H7 (cell line): Measurements from ENCODE around the gene SPAG16. TPM values are rescaled to one million over a fixed set of nuclear protein-coding genes. Genes with fewer than 3 reads are reported as not detected.
"Not testable (repeated sequence)": the region's sequence is repeated elsewhere in the genome, so short reads cannot be mapped to it uniquely, and the experiment has no call there.

Experiments used
- DNase-seq: peaks from one replicate; pipeline ENCODE4 v3.0.0; 2012
- H3K27me3 ChIP-seq: 2 replicates; pipeline ENCODE4 v1.6.0; 2011; ENCODE audit warnings: mild to moderate bottlenecking, low read length; ENCODE audit not compliant: control insufficient read depth, insufficient read depth
- H3K36me3 ChIP-seq: replicated peaks from 2 replicates; pipeline ENCODE4 v1.5.1; 2011; ENCODE audit warnings: low read length; ENCODE audit not compliant: control insufficient read depth, insufficient read depth
- H3K4me3 ChIP-seq: 2 replicates; pipeline ENCODE4 v1.5.1; 2011; ENCODE audit warnings: low read depth, mild to moderate bottlenecking, control low read depth, low read length, moderate library complexity; ENCODE audit not compliant: insufficient read depth
- total RNA-seq: library from RNA; depleted of rRNA; stranded (reverse); fragments of >200 nt; shearing (Covaris generic); gene quantifications from 2 replicates; pipeline ENCODE4 v1.2.3, GENCODE V29; 2014

SPAG16 gene
- total RNA-seq, 1 experiment from 2014 or later, result 17.2 TPM

GRCh38 chr2:213710164-213710563, 425.9 kb downstream of the SPAG16 start:
- Histone ChIP-seq H3K4me3 (no peak overlapping the region), H3K27me3 (no peaks in the 10 kb centered on the region), H3K36me3 (no peaks in the 10 kb centered on the region)
- DNase-seq, result no peak

- not testable (repeated sequence) for H3K4me3 ChIP-seq, H3K36me3 ChIP-seq, H3K27me3 ChIP-seq, DNase-seq
Measured at GRCh38 chr2:213718411-213718810, 434.1 kb downstream of the SPAG16 start.

- Histone ChIP-seq H3K27me3 (no peaks in the 10 kb centered on the region), H3K36me3 (no peaks in the 10 kb centered on the region), H3K4me3 (no peak overlapping the region)
- DNase-seq, result no peak
Measured at GRCh38 chr2:213722565-213722964, 438.3 kb downstream of the SPAG16 start.

GRCh38 chr2:213723041-213723560, 438.8 kb downstream of the SPAG16 start:
- Histone ChIP-seq H3K27me3 (no peaks in the 10 kb centered on the region), H3K4me3 (no peak overlapping the region)
- peak; percentile 9 for DNase-seq

GRCh38 chr2:213723707-213724106, 439.4 kb downstream of the SPAG16 start:
- DNase-seq, result no peak
- H3K36me3 ChIP-seq, result no peaks in the 10 kb centered on the region
- H3K27me3 ChIP-seq, result no peaks in the 10 kb centered on the region
- H3K4me3 ChIP-seq, result no peak overlapping the region

More at GRCh38 chr2:213723041-213723560, 438.8 kb downstream of the SPAG16 start:
- H3K36me3 ChIP-seq, result no peaks in the 10 kb centered on the region

GRCh38 chr2:213726101-213726500, 441.8 kb downstream of the SPAG16 start:
- Histone ChIP-seq H3K4me3 (no peak overlapping the region), H3K27me3 (no peaks in the 10 kb centered on the region), H3K36me3 (no peaks in the 10 kb centered on the region)
- DNase-seq, result peak; percentile 12

- Histone ChIP-seq H3K4me3 (no peak overlapping the region), H3K36me3 (no peaks in the 10 kb centered on the region), H3K27me3 (no peaks in the 10 kb centered on the region)
- DNase-seq, result no peak
Measured at GRCh38 chr2:213733893-213734292, 449.6 kb downstream of the SPAG16 start.

GRCh38 chr2:213740453-213740852, 456.2 kb downstream of the SPAG16 start:
- Histone ChIP-seq H3K27me3 (no peaks in the 10 kb centered on the region), H3K36me3 (no peaks in the 10 kb centered on the region), H3K4me3 (no peak overlapping the region)
- DNase-seq, result no peak

- no peaks in the 10 kb centered on the region for H3K27me3 ChIP-seq
- H3K4me3 ChIP-seq, result no peak overlapping the region
- H3K36me3 ChIP-seq, result no peaks in the 10 kb centered on the region
- no peak for DNase-seq
Measured at GRCh38 chr2:213751446-213751845, 467.2 kb downstream of the SPAG16 start.

- DNase-seq, result no peak
- H3K36me3 ChIP-seq, result no peaks in the 10 kb centered on the region
- H3K27me3 ChIP-seq, result no peaks in the 10 kb centered on the region
- H3K4me3 ChIP-seq, result no peak overlapping the region
Measured at GRCh38 chr2:213752575-213752974, 468.3 kb downstream of the SPAG16 start.

- no peaks in the 10 kb centered on the region for H3K27me3 ChIP-seq
Measured at GRCh38 chr2:213757525-213757924, 473.3 kb downstream of the SPAG16 start.

GRCh38 chr2:213763354-213763753, 479.1 kb downstream of the SPAG16 start:
- Histone ChIP-seq H3K4me3 (no peak overlapping the region), H3K36me3 (no peaks in the 10 kb centered on the region)
- DNase-seq, result no peak

More at GRCh38 chr2:213757525-213757924, 473.3 kb downstream of the SPAG16 start:
- no peak overlapping the region for H3K4me3 ChIP-seq
- no peak for DNase-seq
- no peaks in the 10 kb centered on the region for H3K36me3 ChIP-seq

GRCh38 chr2:213763963-213764362, 479.7 kb downstream of the SPAG16 start:
- DNase-seq, result no peak
- no peaks in the 10 kb centered on the region for H3K36me3 ChIP-seq

More at GRCh38 chr2:213763354-213763753, 479.1 kb downstream of the SPAG16 start:
- no peaks in the 10 kb centered on the region for H3K27me3 ChIP-seq

GRCh38 chr2:213764849-213765248, 480.6 kb downstream of the SPAG16 start:
- H3K4me3 ChIP-seq, result no peak overlapping the region
- DNase-seq, result no peak
- H3K36me3 ChIP-seq, result no peaks in the 10 kb centered on the region
- no peaks in the 10 kb centered on the region for H3K27me3 ChIP-seq

More at GRCh38 chr2:213763963-213764362, 479.7 kb downstream of the SPAG16 start:
- no peaks in the 10 kb centered on the region for H3K27me3 ChIP-seq
- H3K4me3 ChIP-seq, result no peak overlapping the region

- H3K4me3 ChIP-seq, result no peak overlapping the region
- no peaks in the 10 kb centered on the region for H3K27me3 ChIP-seq
Measured at GRCh38 chr2:213766062-213766461, 481.8 kb downstream of the SPAG16 start.

GRCh38 chr2:213766465-213766901, 482.2 kb downstream of the SPAG16 start:
- no peak for DNase-seq
- H3K36me3 ChIP-seq, result no peaks in the 10 kb centered on the region
- H3K4me3 ChIP-seq, result no peak overlapping the region
- H3K27me3 ChIP-seq, result no peaks in the 10 kb centered on the region

More at GRCh38 chr2:213766062-213766461, 481.8 kb downstream of the SPAG16 start:
- no peak for DNase-seq
- no peaks in the 10 kb centered on the region for H3K36me3 ChIP-seq
